ENCODE measurements around the gene PLXDC1.

Gene PLXDC1

DNA sequence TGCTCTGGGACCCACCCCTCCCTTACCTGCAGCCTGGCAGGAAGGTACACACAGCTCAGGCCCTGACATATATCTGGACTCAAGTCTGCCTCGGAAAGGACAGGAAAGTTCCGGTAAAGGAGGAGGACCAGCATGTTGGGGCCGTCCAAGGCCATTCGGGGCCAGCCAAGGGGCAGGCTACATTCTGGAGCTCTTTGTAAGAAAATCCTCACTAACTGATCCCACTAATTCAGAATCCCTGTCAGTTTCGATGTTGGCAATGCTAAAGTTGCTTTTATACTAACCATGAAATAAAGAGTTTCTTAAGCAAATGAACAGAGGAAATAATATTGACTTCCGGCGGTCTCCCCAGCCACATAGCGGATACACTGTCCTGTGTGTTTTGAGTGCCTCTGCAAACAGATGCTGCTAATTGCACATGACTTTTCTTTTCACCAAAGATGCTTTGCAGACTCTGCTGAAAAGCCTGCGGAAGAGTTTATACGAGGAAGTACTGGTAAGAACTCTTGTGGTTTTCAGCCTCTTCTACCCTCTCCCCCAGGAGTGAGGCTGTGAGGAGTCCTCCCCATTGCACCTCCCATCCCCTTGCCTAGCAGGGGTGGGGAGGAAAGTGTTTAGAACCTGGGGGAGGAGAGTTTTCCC, 54.8 kb downstream of the PLXDC1 start:
- no peak for DNase-seq (ENCODE audit: low read depth)

GRCh38 chr17:39095309-39095686, 56.1 kb downstream of the PLXDC1 start:
- DNase-seq (ENCODE audit: low read depth): peak; percentile 48

- no peak for DNase-seq (ENCODE audit: low read depth)
Observed at GRCh38 chr17:39094607-39095308, 56.7 kb downstream of the PLXDC1 start.

GRCh38 chr17:39092692-39093230, 58.7 kb downstream of the PLXDC1 start:
- no peak for DNase-seq (ENCODE audit: low read depth)

- DNase-seq (ENCODE audit: low read depth): no peak
Observed at GRCh38 chr17:39090908-39091665, 60.4 kb downstream of the PLXDC1 start.

DNA sequence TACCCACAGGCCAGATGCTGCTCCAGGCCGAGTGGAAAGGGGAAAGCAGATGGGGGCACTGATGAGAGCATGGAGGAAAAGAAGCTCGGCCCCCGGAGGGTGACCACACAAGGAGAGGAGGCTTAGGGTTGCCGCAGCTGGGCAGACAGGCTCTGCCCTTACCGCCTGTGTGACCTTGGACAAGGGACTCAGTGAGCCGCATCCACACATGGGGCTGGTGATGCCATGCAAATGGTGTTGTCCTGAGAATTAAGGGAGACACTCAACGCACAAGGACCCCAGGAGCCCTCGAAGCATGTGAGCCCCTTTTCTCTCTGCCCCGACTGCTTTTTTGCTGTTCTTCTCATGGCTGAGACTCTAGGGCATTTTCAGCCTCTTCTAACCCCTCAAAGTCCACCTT, 61.0 kb downstream of the PLXDC1 start:
- DNase-seq (ENCODE audit: low read depth): no peak

DNA sequence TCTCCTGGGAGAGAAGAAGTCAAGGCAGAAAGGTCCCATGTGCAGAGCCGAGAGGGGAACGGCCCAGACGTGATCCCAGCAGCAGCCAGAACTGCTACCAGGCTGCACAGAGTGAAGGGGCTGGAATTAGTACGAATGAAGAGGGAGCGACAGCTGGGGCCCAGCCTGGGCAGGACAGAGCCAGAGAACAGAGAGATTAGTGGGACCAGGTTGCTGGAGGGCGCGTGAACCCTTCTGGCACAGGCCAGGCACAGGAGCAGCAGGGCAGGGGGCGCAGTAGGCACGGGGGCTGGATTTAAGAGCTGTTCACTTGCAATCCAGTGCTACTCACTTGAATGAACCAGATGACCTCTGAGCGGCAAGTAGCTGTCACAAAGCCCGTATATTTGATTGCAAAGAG, 66.9 kb downstream of the PLXDC1 start:
- DNase-seq (ENCODE audit: low read depth): no peak

DNA sequence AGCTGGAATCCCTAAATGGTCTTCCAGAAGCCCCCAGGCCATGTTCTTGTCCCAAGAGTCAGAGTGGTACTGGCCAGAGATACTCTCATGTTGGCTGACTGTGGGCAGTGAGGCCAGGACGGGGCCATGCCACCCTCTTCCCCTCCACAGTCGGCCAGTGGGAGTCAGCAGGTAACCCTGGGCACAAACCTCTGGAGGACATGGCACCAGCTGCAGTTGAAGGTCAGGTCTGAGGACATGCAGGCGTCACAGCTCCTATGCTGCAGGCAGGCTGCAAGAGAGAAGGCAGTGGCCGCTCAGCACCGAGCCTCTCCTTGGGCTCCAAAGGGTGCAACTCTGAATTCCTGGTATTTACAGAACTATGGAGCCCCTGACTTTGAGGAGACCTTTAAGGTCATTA, 68.2 kb downstream of the PLXDC1 start:
- no peak for DNase-seq (ENCODE audit: low read depth)

DNA sequence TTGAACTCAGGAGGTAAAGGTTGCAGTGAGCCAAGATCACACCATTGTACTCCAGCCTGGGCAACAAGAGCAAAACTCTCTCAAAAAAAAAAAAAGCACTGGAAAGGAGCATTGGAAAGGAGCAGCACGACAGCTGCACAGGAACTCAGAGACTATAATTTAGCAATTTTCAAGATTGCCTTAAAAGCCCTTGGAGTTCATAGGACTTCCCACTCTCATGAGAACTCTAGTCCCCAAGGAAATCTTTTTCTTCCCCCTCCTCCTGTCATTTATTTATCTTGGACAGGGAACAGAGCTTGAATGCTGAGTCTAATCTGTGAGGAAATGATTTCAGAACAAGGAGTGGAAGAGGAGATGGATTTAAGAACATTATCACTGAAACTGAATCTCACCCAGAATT, 69.0 kb downstream of the PLXDC1 start:
- DNase-seq (ENCODE audit: low read depth): peak; percentile 72

- no peak for DNase-seq (ENCODE audit: low read depth)
Observed at GRCh38 chr17:39081851-39082250, 69.6 kb downstream of the PLXDC1 start.

- peak; percentile 47 for DNase-seq (ENCODE audit: low read depth)
Observed at GRCh38 chr17:39080421-39081078, 70.9 kb downstream of the PLXDC1 start.

DNA sequence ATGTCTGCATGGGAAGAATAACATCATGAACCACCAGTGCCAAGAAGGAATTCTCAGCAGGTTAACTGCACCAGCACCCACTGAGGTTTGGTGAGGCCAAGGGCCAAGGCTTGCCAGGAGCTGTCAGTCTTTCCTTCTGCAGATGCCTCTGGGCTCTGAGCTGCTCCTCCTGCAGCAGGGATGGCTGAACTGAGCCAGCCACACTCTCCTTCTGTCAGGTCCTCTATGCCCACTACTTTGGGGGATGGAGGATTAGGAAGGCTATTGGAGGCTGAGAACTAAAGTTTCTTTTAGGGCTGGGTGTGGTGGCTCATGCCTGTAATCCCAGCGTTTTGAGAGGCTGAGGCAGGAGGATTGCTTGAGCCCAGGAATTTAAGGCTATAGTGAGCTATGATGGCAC, 71.6 kb downstream of the PLXDC1 start:
- DNase-seq (ENCODE audit: low read depth): no peak

DNA sequence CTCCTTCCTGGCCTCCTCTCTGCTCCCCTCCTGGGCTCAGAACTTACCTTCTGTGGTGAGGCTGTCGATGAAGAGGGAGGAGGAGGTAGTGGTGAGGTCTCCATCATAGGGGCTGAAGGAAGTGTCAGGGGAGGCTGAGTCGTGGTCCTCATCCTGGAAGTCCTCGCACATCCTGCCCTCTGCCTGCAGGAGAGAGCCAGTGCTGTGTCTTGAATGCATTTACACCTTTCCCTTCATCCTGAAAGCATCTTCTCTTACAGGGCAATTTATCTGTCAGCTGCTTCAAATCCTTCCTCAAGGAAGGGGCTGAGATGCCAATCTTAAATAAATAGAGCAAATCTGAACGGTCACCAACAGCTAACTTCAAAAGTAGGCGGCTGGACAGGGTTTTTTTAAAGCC, 73.6 kb downstream of the PLXDC1 start:
- DNase-seq (ENCODE audit: low read depth): no peak

- no peak for DNase-seq (ENCODE audit: low read depth)
Observed at GRCh38 chr17:39077252-39077651, 74.2 kb downstream of the PLXDC1 start.

- no peak for DNase-seq (ENCODE audit: low read depth)
Observed at GRCh38 chr17:39074676-39075075, 76.8 kb downstream of the PLXDC1 start.

GRCh38 chr17:39073916-39074315, 77.5 kb downstream of the PLXDC1 start:
- no peak for DNase-seq (ENCODE audit: low read depth)

- no peak for DNase-seq (ENCODE audit: low read depth)
Observed at GRCh38 chr17:39073353-39073752, 78.1 kb downstream of the PLXDC1 start.

DNA sequence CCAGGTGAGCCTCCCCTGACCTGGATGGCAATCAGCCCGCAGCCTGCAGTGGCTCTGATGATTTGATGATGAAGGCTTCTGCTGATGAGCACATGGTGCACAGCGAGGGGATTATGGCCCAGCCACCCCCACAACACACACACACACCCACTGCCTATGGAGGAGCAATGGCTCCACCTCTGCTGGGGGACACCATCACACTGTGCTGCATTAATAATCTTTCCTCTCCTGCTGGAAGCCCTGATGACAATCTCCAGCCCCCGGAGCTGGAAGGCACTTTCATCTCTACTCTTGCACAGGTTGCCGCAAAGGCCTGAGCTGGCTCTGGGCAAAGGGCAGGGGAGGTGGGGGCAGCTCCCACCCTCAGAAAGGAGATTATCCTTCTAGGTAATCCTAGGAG, 79.9 kb downstream of the PLXDC1 start:
- no peak for DNase-seq (ENCODE audit: low read depth)

DNA sequence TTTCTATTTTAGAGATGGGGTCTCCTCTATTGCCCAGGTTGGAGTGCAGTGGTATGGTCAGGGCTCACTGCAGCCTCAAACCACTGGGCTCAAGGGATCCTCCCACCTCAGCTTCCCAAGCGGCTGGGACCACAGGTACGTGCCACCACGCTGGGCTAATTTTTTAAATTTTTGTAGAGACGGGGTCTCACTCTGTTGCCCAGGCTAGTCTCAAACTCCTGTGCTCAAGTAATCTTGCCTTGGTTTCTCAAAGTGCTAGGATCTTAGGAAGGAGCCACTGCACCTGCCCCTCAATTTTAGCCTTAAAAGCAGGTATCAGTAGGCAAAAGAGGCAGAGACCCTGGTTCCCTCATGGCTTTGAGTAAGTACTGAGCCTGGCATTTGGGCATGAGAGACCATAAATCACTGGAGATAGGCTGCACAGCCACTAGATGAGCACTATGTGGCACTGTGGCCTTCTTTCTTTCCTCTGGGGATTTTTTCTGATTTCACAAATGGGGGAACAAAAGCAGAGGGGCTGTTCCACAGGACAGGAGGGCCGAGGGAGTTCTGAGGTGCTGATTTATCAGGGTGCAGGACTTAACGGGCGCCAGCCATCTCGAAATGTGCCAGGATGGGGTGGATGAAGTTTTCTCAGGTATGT, 82.2 kb downstream of the PLXDC1 start:
- peak; percentile 44 for DNase-seq (ENCODE audit: low read depth)

GRCh38 chr17:39064819-39065218, 86.6 kb downstream of the PLXDC1 start:
- DNase-seq (ENCODE audit: low read depth): no peak

DNA sequence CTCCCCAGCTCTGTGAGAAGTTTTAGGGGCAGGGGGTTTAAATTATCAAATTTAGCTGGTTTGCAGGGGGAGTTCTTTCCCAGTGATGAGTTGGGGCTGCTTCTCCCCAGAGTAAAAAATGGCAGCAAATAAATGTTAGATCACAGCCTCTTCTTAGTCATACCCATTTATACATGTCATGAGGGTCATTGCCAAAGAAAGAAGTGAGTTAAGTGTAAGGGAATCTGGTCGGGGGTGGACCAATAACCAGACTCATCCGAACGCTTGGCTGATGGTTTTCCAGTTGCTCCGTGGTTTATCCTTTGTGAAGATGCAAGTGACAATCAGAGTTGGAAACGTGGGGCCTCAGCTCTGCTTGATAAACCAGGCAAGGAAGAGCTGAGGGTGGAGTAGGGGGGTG, 87.1 kb downstream of the PLXDC1 start:
- DNase-seq (ENCODE audit: low read depth): peak; percentile 45

DNA sequence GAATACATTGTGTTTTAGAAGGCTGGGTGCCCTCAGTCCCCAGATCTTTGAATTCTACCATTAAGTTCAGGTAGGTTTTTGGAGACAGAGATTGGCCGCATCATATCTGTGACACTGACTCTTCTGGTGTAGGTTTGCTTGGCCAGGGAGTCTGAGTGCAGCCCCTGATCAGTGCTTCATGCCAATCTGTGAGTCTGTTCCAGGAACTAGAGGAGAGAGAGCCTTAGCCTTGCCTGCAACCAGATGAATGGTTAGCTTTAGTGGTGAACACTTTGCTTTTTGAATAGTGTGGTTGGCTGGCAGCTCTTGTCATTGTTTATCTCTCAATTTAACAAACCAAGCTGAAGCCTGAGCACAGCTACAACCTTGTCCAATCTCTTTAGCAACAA, 87.8 kb downstream of the PLXDC1 start:
- DNase-seq (ENCODE audit: low read depth): no peak
